Activated B cell treated with CpG ODN at 0.5 μM for 24 hours (primary cell): Measurements from ENCODE around the gene PPP1CA. TPM values are rescaled to one million over a fixed set of nuclear protein-coding genes. Genes with fewer than 3 reads are reported as not detected.

Experiments
- ATAC-seq: fragments of 200-7000 bp; cut with Tn5 transposase; one replicate; pipeline ENCODE4 v1.10.0; 2021; ENCODE audit warnings: low read depth, mild to moderate bottlenecking, moderate library complexity
- CTCF ChIA-PET: fragments of 350-600 bp; sonication (Branson Sonifier 250); formaldehyde crosslinking; loops from one replicate; lab custom pipeline; 2021; ENCODE audit warnings: antibody characterized with exemption; lab: Charles Lee
- POLR2A ChIA-PET: fragments of 350-600 bp; sonication (Branson Sonifier 250); formaldehyde crosslinking; loops from one replicate; lab custom pipeline; 2021; ENCODE audit warnings: antibody characterized with exemption; lab: Charles Lee
- DNase-seq: peaks from one replicate; pipeline ENCODE4 v3.0.0; 2022
- H3K27ac Mint-ChIP-seq: one replicate; pipeline ENCODE4 v1.8.0; 2020; ENCODE audit warnings: mixed read lengths
- H3K27me3 Mint-ChIP-seq: one replicate; pipeline ENCODE4 v1.8.0; 2021; ENCODE audit warnings: mixed read lengths
- H3K36me3 Mint-ChIP-seq: one replicate; pipeline ENCODE4 v1.8.0; 2021; ENCODE audit warnings: low read depth, mixed read lengths
- H3K4me1 Mint-ChIP-seq: one replicate; pipeline ENCODE4 v1.8.0; 2021; ENCODE audit warnings: mixed read lengths
- H3K4me3 Mint-ChIP-seq: one replicate; pipeline ENCODE4 v1.8.0; 2020; ENCODE audit warnings: mild to moderate bottlenecking, mixed read lengths
- H3K9me3 Mint-ChIP-seq: one replicate; pipeline ENCODE4 v1.8.0; 2020; ENCODE audit warnings: mixed read lengths
- intact Hi-C: fragments of 100-400 bp; cut with micrococcal nuclease; formaldehyde crosslinking; loops from one replicate; pipeline ENCODE4 v1.15.1; 2024
- total RNA-seq: library from RNA; stranded (reverse); gene quantifications from 2 replicates; pipeline ENCODE4 v1.2.3, GENCODE V29; 2022
- TF ChIP-seq, protein P1 (sequence below): fragments of 200-600 bp; IDR thresholded peaks from one replicate; pipeline ENCODE4 v1.8.0; 2022; ENCODE audit warnings: antibody characterized with exemption, mild to moderate bottlenecking

Gene PPP1CA
- total RNA-seq, 1 donor from 2014 or later: 349 TPM

DNA sequence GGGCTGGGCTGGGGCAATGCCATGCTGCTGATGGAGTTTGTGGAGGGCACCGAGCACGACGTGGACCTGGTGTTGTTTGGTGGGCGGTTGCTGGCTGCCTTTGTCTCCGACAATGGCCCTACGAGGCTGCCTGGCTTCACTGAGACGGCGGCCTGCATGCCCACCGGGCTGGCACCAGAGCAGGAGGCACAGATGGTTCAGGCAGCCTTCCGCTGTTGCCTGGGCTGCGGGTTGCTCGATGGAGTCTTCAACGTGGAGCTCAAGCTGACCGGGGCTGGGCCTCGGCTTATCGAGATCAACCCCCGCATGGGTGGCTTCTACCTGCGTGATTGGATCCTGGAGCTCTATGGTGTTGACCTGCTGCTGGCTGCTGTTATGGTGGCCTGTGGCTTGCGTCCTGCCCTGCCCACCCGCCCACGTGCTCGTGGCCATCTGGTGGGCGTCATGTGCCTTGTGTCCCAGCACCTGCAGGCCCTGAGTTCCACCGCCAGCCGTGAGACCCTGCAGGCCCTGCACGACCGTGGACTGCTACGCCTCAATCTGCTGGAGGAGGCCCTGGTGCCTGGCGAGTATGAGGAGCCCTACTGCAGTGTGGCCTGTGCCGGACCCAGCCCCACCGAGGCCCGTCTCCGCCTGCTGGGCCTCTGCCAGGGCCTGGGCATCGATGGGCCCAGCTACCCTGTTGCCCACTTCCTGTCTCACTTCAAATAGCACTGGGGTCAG is 22.4 kb upstream of the PPP1CA start:
- Mint-ChIP-seq H3K36me3 (peaks cover 7% of the 10 kb centered on the region), H3K4me1 (peaks cover 36% of the 10 kb centered on the region), H3K9me3 (no peaks in the 10 kb centered on the region), H3K27me3 (no peaks in the 10 kb centered on the region), H3K4me3 (no peak overlapping the region), H3K27ac (no peak overlapping the region)
- intact Hi-C loops: no loop called here
- no peak for DNase-seq
- POLR2A ChIA-PET: interaction anchor here (0.6 to 18.3 kb wide), 8 partner anchors 9 to 44 kb away, joined by 3 to 693 read pairs (median 6); partner anchors contain the start of genes PPP1CA, PTPRCAP, RAD9A and TBC1D10C
- TF ChIP-seq, protein P1, sequence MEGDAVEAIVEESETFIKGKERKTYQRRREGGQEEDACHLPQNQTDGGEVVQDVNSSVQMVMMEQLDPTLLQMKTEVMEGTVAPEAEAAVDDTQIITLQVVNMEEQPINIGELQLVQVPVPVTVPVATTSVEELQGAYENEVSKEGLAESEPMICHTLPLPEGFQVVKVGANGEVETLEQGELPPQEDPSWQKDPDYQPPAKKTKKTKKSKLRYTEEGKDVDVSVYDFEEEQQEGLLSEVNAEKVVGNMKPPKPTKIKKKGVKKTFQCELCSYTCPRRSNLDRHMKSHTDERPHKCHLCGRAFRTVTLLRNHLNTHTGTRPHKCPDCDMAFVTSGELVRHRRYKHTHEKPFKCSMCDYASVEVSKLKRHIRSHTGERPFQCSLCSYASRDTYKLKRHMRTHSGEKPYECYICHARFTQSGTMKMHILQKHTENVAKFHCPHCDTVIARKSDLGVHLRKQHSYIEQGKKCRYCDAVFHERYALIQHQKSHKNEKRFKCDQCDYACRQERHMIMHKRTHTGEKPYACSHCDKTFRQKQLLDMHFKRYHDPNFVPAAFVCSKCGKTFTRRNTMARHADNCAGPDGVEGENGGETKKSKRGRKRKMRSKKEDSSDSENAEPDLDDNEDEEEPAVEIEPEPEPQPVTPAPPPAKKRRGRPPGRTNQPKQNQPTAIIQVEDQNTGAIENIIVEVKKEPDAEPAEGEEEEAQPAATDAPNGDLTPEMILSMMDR: no peak
- CTCF ChIA-PET: interaction anchor here (1.1 to 1.3 kb wide), 2 partner anchors 12 to 23 kb away, joined by 3 read pairs; partner anchors contain the start of gene PPP1CA
- ATAC-seq: no peak

DNA sequence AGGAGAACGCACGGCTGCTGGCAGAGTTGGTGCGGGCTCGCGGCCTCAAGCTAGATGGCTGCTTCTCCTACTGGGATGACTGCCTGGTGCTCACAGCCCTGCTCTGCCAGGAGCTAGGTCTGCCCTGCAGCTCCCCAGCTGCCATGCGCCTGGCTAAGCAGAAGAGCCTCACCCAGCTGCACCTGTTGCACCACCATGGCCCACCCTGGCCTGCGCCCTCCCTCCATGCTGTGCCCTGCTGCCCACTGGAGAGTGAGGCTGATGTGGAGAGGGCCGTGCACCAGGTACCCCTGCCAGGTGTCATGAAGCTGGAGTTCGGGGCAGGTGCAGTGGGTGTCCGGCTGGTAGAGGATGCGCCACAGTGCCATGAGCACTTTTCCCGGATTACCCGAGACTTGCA is 21.8 kb upstream of the PPP1CA start:
- Mint-ChIP-seq H3K27ac (no peak overlapping the region), H3K4me3 (no peak overlapping the region), H3K9me3 (no peaks in the 10 kb centered on the region), H3K36me3 (peaks cover 3% of the 10 kb centered on the region), H3K27me3 (no peaks in the 10 kb centered on the region), H3K4me1 (peaks cover 38% of the 10 kb centered on the region)
- ATAC-seq (no peak), DNase-seq (no peak)
- intact Hi-C loops: no loop called here
- ChIA-PET POLR2A (interaction anchor here (0.6 to 13.9 kb wide), 6 partner anchors 12 to 45 kb away, joined by 3 to 404 read pairs (median 6); partner anchors contain the start of genes PPP1CA, PTPRCAP and TBC1D10C), CTCF (interaction anchor here (1.1 to 1.3 kb wide), 2 partner anchors 13 to 22 kb away, joined by 3 read pairs; partner anchors contain the start of gene PPP1CA)
- TF ChIP-seq, protein P1: no peak

DNA sequence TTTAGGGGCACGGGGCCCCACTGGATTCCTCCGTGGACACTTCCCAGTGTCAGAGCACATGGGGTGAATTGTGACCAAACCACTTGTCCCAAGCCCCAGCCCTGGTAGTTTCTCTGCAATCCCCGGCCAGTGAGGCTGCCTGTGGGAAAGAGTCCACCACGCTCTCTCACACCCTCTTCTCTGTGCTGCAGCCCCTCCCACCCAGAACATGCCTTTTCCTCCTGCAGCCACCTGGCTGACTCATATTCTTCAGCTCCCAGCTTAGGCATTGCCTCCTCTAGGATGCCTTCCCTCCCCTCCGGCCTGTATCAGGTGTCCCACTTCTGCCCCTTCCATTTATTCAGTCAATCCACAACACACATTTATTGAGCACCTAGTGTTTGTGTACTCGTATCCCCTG is 21.2 kb upstream of the PPP1CA start:
- no peak overlapping the region for H3K27ac Mint-ChIP-seq
- intact Hi-C loops: no loop called here
- DNase-seq (no peak), ATAC-seq (no peak)
- no peaks in the 10 kb centered on the region for H3K36me3 Mint-ChIP-seq
- H3K27me3 Mint-ChIP-seq: no peaks in the 10 kb centered on the region
- TF ChIP-seq, protein P1: no peak
- peak overlapping the region; percentile 32 for H3K4me3 Mint-ChIP-seq
- CTCF ChIA-PET: interaction anchor here (1.1 kb wide), 1 partner anchor 13 kb away, joined by 3 read pairs; no protein-coding TSS in a partner anchor
- POLR2A ChIA-PET: interaction anchor here (1.3 to 13.9 kb wide), 5 partner anchors 12 to 45 kb away, joined by 3 to 404 read pairs (median 9); partner anchors contain the start of genes PPP1CA, PTPRCAP and TBC1D10C
- peaks cover 39% of the 10 kb centered on the region for H3K4me1 Mint-ChIP-seq
- no peaks in the 10 kb centered on the region for H3K9me3 Mint-ChIP-seq

DNA sequence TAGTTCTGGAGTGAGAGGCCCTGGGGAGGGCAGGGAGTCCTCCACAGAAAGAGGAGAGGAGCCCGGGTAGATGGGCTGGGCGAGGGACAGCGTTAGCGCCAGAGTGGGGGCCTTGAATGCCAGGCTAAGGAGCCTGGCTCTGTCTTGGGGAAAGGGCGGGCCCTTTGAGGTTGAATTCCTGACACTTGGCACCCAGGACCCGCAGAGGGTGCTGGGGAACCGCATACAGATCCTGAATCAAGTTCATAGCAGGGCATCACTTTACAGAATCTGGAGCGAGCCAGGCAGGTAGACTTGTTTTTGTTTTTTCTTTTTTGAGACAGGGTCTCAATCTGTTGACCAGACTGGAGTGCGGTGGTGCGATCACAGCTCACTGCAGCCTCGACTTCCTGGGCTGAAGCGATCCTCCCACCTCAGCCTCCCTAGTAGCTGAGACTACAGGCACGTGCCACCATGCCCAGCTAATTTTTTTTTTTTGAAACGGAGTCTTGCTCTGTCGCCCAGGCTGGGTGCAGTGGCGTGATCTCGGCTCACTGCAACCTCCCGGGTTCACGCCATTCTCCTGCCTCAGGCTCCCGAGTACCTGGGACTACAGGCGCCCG is 19.9 kb upstream of the PPP1CA start:
- Mint-ChIP-seq H3K27ac (peak overlapping the region; percentile 77), H3K27me3 (no peaks in the 10 kb centered on the region), H3K4me3 (peak overlapping the region; percentile 74), H3K9me3 (no peaks in the 10 kb centered on the region), H3K4me1 (peaks cover 45% of the 10 kb centered on the region), H3K36me3 (no peaks in the 10 kb centered on the region)
- ChIA-PET POLR2A (interaction anchor here (0.6 to 13.9 kb wide), 12 partner anchors 10 to 193 kb away, joined by 3 to 404 read pairs (median 12); partner anchors contain the start of genes PPP1CA, PTPRCAP, RAD9A and RPS6KB2), CTCF (interaction anchor here (1.0 to 5.0 kb wide), 3 partner anchors 10 to 18 kb away, joined by 3 to 53 read pairs (median 3); partner anchors contain the start of genes PPP1CA and TBC1D10C)
- intact Hi-C loops: loop anchor here (1.0 to 2.0 kb wide), 3 partner anchors 15 to 43 kb away; partner anchors contain the start of gene PTPRCAP
- TF ChIP-seq, protein P1: no peak
- DNase-seq: no peak
- no peak for ATAC-seq
